Gastrocnemius medialis (tissue), 4 donors: ENCODE results near the gene SCAF1. TPM values are rescaled to one million over a fixed set of nuclear protein-coding genes. Genes with fewer than 3 reads are reported as not detected.

Source experiments
- ATAC-seq, 2 donors: fragments of 150-250 bp; one replicate each; pipeline ENCODE4 v1.9.1; 2016
- DNase-seq, 2 donors: peaks; one replicate each; pipeline ENCODE4 v3.0.0-alpha.2; 2019
- H3K27ac ChIP-seq, 4 donors: fragments of 200-600 bp; sonication (generic); 1 replicate in 1 of 4; 2 replicates in 3 of 4; pipeline ENCODE4 v1.5.1; 2016 to 2018; ENCODE audit warnings: mild to moderate bottlenecking in 2 of 4, moderate library complexity in 1 of 4
- H3K27me3 ChIP-seq, 3 donors: fragments of 200-600 bp; sonication (generic) in 2 of 3; 1 replicate in 1 of 3; 2 replicates in 2 of 3; pipeline versions ENCODE4 v1.5.1 to v1.6.0; 2016 to 2019; ENCODE audit warnings: mild to moderate bottlenecking in 1 of 3, moderate library complexity in 1 of 3
- H3K36me3 ChIP-seq, 2 donors: fragments of 200-600 bp; sonication (generic) in 1 of 2; one replicate each; pipeline ENCODE4 v1.5.1; 2017 to 2018
- H3K4me1 ChIP-seq, 2 donors: fragments of 200-600 bp; sonication (generic) in 1 of 2; one replicate each; pipeline ENCODE4 v1.5.1; 2016 to 2017; ENCODE audit warnings: mild to moderate bottlenecking in 2 of 2
- H3K4me3 ChIP-seq, 4 donors: fragments of 200-600 bp; sonication (generic) in 3 of 4; 1 replicate in 1 of 4; 2 replicates in 3 of 4; pipeline ENCODE4 v1.5.1; 2016 to 2019; ENCODE audit warnings: mild to moderate bottlenecking in 2 of 4
- H3K9me3 ChIP-seq, 3 donors: fragments of 200-600 bp; sonication (generic) in 2 of 3; 1 replicate in 1 of 3; 2 replicates in 2 of 3; pipeline ENCODE4 v1.5.1; 2016 to 2019
- POLR2A ChIP-seq, 2 donors: fragments of 450-650 bp; IDR thresholded peaks; one replicate each; pipeline ENCODE4 v1.6.1; 2017; ENCODE audit warnings: antibody characterized with exemption in 2 of 2, mild to moderate bottlenecking in 2 of 2, moderate library complexity in 2 of 2
- in situ Hi-C, 4 donors: fragments of 200-750 bp; cut with MboI; loops; one replicate each; pipeline versions ENCODE4 v1.15.0 to v1.8.0; 2017; ENCODE audit warnings: low sequenced_read_pairs in 4 of 4
- intact Hi-C: fragments of 100-400 bp; cut with DNase I; formaldehyde crosslinking; loops from one replicate; pipeline ENCODE4 v1.15.1; 2023; ENCODE audit warnings: low total_unique reads
- total RNA-seq, 4 donors: library from RNA; depleted of rRNA; stranded (reverse); fragments of >200 nt; gene quantifications; one replicate each; pipeline versions ENCODE4 v1.1.0 to v1.2.3, GENCODE V29; 2016
- TF ChIP-seq, protein P1 (sequence below), 5 experiments: fragments of 450-650 bp in 3 of 5; fragments of 200-600 bp in 2 of 5; sonication (generic) in 2 of 5; IDR thresholded peaks in 4 of 5; conservative IDR thresholded peaks in 1 of 5; 1 replicate in 4 of 5; 2 replicates in 1 of 5; pipeline ENCODE4 v1.5.1; 2016 to 2019; ENCODE audit warnings: antibody characterized with exemption in 5 of 5, mild to moderate bottlenecking in 3 of 5, moderate library complexity in 3 of 5

Gene SCAF1
- total RNA-seq, 4 donors from 2014 or later = 13.7 to 36.1 (median 32.9) TPM

DNA sequence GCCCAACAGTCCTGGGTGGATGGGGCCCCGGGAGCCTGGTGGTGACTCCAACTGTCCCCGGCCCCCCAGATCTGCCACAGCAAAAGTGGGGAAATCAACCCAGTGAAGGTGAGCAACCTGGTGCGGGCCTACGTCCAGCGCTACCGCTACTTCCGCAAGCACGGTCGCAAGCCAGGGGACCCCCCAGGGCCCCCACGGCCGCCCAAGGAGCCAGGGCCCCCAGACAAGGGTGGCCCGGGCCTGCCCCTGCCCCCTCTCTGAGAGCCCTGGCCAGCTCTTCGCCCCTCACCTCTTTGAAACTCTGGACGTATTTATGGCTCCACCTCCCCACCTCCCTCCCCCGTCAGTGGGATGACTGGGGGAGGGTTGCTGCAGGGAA, 16.1 kb downstream of the SCAF1 start:
- Histone ChIP-seq H3K4me1 (no peaks in the 10 kb centered on the region), H3K36me3 (peaks cover 0 to 92% of the 10 kb centered on the region in 2 donors), H3K9me3 (no peaks in the 10 kb centered on the region), H3K4me3 (no peak overlapping the region), H3K27me3 (no peaks in the 10 kb centered on the region), H3K27ac (no peak overlapping the region)
- no peak for TF ChIP-seq POLR2A (IDR thresholded peaks at IDR 0.05)
- TF ChIP-seq, protein P1, sequence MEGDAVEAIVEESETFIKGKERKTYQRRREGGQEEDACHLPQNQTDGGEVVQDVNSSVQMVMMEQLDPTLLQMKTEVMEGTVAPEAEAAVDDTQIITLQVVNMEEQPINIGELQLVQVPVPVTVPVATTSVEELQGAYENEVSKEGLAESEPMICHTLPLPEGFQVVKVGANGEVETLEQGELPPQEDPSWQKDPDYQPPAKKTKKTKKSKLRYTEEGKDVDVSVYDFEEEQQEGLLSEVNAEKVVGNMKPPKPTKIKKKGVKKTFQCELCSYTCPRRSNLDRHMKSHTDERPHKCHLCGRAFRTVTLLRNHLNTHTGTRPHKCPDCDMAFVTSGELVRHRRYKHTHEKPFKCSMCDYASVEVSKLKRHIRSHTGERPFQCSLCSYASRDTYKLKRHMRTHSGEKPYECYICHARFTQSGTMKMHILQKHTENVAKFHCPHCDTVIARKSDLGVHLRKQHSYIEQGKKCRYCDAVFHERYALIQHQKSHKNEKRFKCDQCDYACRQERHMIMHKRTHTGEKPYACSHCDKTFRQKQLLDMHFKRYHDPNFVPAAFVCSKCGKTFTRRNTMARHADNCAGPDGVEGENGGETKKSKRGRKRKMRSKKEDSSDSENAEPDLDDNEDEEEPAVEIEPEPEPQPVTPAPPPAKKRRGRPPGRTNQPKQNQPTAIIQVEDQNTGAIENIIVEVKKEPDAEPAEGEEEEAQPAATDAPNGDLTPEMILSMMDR (IDR thresholded peaks at IDR 0.05 in 4 of 5, conservative IDR thresholded peaks at IDR 0.05 in 1 of 5) = no peak
- ATAC-seq (no peak), DNase-seq (no peak)
- in situ Hi-C loops (no loop called here), intact Hi-C loops (no loop called here)

DNA sequence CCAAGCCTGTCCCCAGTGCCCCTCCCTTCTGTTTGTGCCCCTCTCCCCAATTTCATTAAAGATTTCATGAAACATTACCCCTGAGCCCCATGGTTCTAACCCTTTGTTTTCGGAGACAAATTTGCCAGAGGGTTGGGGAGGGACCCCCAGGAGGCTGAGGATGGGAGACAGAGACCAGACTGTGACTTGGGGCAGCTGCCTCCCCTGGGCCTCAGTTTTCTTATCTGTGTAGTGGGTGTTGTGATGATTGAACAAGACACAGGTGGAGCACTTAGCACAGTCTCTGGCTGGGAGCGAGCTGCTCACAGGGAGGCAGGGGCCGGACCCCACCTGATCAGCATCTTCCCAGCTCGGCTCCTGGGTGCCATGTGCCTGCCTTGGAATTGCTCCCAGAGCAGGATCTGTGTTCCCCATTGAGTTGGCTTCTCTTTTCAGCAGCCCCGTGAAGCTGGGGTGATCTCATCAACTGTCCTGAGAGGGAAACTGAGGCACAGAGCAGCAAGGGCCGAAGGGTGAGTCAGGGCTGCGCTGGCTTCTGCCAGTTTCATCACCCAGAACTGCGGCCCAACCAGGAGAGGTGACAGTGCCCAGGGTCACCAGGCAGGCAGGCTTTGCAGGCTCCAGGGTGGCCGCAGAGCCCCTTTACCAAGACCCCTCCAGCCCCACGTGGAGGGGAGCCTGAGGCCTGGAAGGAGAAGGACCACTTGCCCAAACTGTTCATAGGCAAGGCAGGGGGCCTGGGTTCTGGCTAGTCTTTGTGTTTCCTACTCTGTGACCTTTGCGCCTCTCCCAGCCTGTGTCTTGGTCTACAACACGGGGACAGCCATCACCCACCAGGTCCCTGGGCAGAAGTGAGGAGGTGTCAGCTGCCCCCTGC, 16.8 kb downstream of the SCAF1 start:
- H3K27me3 ChIP-seq = no peaks in the 10 kb centered on the region
- H3K4me3 ChIP-seq = no peak overlapping the region
- in situ Hi-C loops (no loop called here), intact Hi-C loops (no loop called here)
- ATAC-seq (no peak), DNase-seq (no peak)
- H3K27ac ChIP-seq = no peak overlapping the region
- peaks cover 0 to 85% of the 10 kb centered on the region in 2 donors for H3K36me3 ChIP-seq
- H3K4me1 ChIP-seq = peaks cover 3 to 5% of the 10 kb centered on the region in 2 donors
- TF ChIP-seq POLR2A (IDR thresholded peaks at IDR 0.05) = no peak
- TF ChIP-seq, protein P1 (IDR thresholded peaks at IDR 0.05 in 4 of 5, conservative IDR thresholded peaks at IDR 0.05 in 1 of 5) = no peak
- H3K9me3 ChIP-seq = no peaks in the 10 kb centered on the region

DNA sequence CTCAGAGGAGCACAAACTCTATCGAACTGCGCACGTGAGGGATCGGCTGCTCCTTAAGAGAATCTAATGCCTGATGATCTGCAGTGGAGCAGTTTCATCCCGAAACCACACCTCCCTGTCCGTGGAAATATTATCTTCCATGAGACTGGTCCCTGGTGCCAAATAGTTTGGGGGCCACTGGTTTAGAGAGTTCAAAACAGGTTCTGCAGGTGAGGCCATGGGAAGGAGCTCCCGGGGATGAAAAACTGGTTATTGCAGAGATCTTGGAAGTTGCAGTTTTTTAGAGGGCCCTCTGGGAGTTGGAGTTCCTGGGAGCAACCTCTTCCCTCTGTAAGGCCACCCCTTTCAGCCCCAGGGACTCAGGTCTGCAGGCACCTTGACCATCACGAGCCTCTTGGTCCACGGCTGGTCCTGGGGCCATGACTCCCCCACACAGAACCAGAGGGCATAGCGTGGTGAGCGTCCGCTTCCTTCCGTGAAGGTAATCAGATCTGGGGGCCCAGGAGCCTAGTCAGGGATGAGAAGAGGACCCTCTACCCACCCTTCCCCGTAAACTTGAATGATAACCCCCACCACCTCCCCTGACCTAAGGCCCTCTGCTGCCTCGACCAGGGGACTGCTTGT, 18.4 kb downstream of the SCAF1 start:
- peaks cover 0 to 69% of the 10 kb centered on the region in 2 donors for H3K36me3 ChIP-seq

DNA sequence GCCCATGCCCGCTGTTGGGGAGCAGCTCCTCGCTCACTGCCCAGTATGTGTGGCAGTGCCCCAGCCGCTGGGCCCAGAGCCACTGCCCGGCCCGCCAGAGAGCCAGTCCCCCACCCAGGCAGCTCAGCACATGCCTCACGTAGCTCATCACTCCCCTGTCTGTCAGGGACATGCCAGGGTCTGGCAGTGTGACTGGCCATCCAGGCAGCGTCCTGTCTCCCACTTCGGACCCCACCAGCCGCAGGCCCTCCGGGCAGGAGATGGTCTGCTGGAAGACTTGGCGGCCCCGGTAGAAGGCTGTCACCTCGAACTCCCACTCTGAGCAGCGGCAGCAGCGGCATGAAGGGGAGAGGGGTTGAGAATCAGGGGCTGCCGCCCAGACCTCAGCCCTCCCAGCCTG, 20.0 kb downstream of the SCAF1 start:
- no peak for TF ChIP-seq POLR2A (IDR thresholded peaks at IDR 0.05)
- TF ChIP-seq, protein P1 (IDR thresholded peaks at IDR 0.05 in 4 of 5, conservative IDR thresholded peaks at IDR 0.05 in 1 of 5) = no peak

More for the DNA sequence above, 18.4 kb downstream of the SCAF1 start:
- ATAC-seq (no peak), DNase-seq (no peak)
- Histone ChIP-seq H3K4me1 (peaks cover 8 to 17% of the 10 kb centered on the region in 2 donors), H3K4me3 (no peak overlapping the region), H3K27ac (no peak overlapping the region), H3K27me3 (no peaks in the 10 kb centered on the region), H3K9me3 (no peaks in the 10 kb centered on the region)
- intact Hi-C loops = no loop called here
- in situ Hi-C loops = loop anchor here in 1 of 4 donors (10.0 kb wide), 1 partner anchor 86 kb away; no protein-coding TSS in a partner anchor
- TF ChIP-seq, protein P1 (IDR thresholded peaks at IDR 0.05 in 4 of 5, conservative IDR thresholded peaks at IDR 0.05 in 1 of 5) = no peak
- no peak for TF ChIP-seq POLR2A (IDR thresholded peaks at IDR 0.05)

More for the DNA sequence above, 20.0 kb downstream of the SCAF1 start:
- DNase-seq = no peak
- no peak for ATAC-seq
- Histone ChIP-seq H3K27me3 (no peaks in the 10 kb centered on the region), H3K9me3 (no peaks in the 10 kb centered on the region), H3K4me3 (no peak overlapping the region), H3K36me3 (peaks cover 0 to 53% of the 10 kb centered on the region in 2 donors), H3K27ac (no peak overlapping the region), H3K4me1 (peaks cover 16 to 23% of the 10 kb centered on the region in 2 donors)
- intact Hi-C loops = no loop called here
- in situ Hi-C loops = loop anchor here in 1 of 4 donors (10.0 kb wide), 1 partner anchor 87 kb away; no protein-coding TSS in a partner anchor
